ENCODE measurements around the gene ANKRD55. TPM values are rescaled to one million over a fixed set of nuclear protein-coding genes. Genes with fewer than 3 reads are reported as not detected.

ANKRD55 gene
- total and polyA plus RNA-seq, 4 donors: 0.37 to 1.9 (median 1.4) TPM

GRCh38 chr5:56253126-56253525 is 20.0 kb upstream of the ANKRD55 start:
- 79% methylated on average over 2 of the region's 2 CpGs for WGBS
- Histone ChIP-seq H3K9ac (ENCODE audit: low read depth in 1 of 2, low read length in 2 of 2) (no peak overlapping the region), H3K4me3 (ENCODE audit: low read depth in 1 of 3, low read length in 3 of 3) (no peak overlapping the region), H3K27me3 (ENCODE audit: control insufficient read depth in 4 of 4, insufficient read depth in 4 of 4, low read length in 3 of 4) (no peaks in the 10 kb centered on the region), H3K27ac (ENCODE audit: low read depth in 1 of 2, low read length in 2 of 2) (no peak overlapping the region), H3K4me1 (ENCODE audit: control insufficient read depth in 4 of 4, insufficient read depth in 4 of 4, low read length in 3 of 4) (no peaks in the 10 kb centered on the region), H3K9me3 (ENCODE audit: control insufficient read depth in 4 of 4, low read length in 3 of 4) (peaks cover 0 to 8% (median 0%) of the 10 kb centered on the region in 4 donors), H3K36me3 (ENCODE audit: control insufficient read depth in 4 of 4, insufficient read depth in 3 of 4, low read depth in 1 of 4, low read length in 3 of 4) (no peaks in the 10 kb centered on the region)
- TF ChIP-seq HNF4G (IDR thresholded peaks at IDR 0.05) (no peak), FOXA2 (IDR thresholded peaks at IDR 0.05) (no peak), HNF4A (conservative IDR thresholded peaks at IDR 0.05) (no peak), TAF1 (conservative IDR thresholded peaks at IDR 0.05) (no peak), GABPA (IDR thresholded peaks at IDR 0.05 in 1 of 2, conservative IDR thresholded peaks at IDR 0.05 in 1 of 2) (no peak), SP1 (IDR thresholded peaks at IDR 0.05) (no peak), RXRA (IDR thresholded peaks at IDR 0.05) (no peak), NR2F2 (IDR thresholded peaks at IDR 0.05) (no peak), JUND (IDR thresholded peaks at IDR 0.05) (no peak), RAD21 (IDR thresholded peaks at IDR 0.05) (no peak), FOXA1 (IDR thresholded peaks at IDR 0.05) (no peak)
- no peak for DNase-seq (ENCODE audit: low spot score)

- Histone ChIP-seq H3K36me3 (ENCODE audit: control insufficient read depth in 4 of 4, insufficient read depth in 3 of 4, low read depth in 1 of 4, low read length in 3 of 4) (no peaks in the 10 kb centered on the region), H3K27ac (ENCODE audit: low read depth in 1 of 2, low read length in 2 of 2) (no peak overlapping the region), H3K27me3 (ENCODE audit: control insufficient read depth in 4 of 4, insufficient read depth in 4 of 4, low read length in 3 of 4) (no peaks in the 10 kb centered on the region), H3K9ac (ENCODE audit: low read depth in 1 of 2, low read length in 2 of 2) (no peak overlapping the region), H3K9me3 (ENCODE audit: control insufficient read depth in 4 of 4, low read length in 3 of 4) (peaks cover 0 to 9% (median 0%) of the 10 kb centered on the region in 4 donors), H3K4me1 (ENCODE audit: control insufficient read depth in 4 of 4, insufficient read depth in 4 of 4, low read length in 3 of 4) (no peaks in the 10 kb centered on the region), H3K4me3 (ENCODE audit: low read depth in 1 of 3, low read length in 3 of 3) (no peak overlapping the region)
- 88% methylated on average over 4 of the region's 4 CpGs for WGBS
- no peak for TF ChIP-seq CTCF (IDR thresholded peaks at IDR 0.05; ENCODE audit: low read depth, low read length, missing input control)
- no peak for TF ChIP-seq FOXA2 (IDR thresholded peaks at IDR 0.05)
- TF ChIP-seq NR2F2 (IDR thresholded peaks at IDR 0.05): no peak
- TF ChIP-seq YY1 (IDR thresholded peaks at IDR 0.05): no peak
- TF ChIP-seq REST (IDR thresholded peaks at IDR 0.05): no peak
- TF ChIP-seq GABPA (IDR thresholded peaks at IDR 0.05 in 1 of 2, conservative IDR thresholded peaks at IDR 0.05 in 1 of 2): no peak
- no peak for TF ChIP-seq RAD21 (IDR thresholded peaks at IDR 0.05)
- no peak for TF ChIP-seq RXRA (IDR thresholded peaks at IDR 0.05)
- no peak for TF ChIP-seq ATF3 (IDR thresholded peaks at IDR 0.05)
- TF ChIP-seq HNF4G (IDR thresholded peaks at IDR 0.05): no peak
- TF ChIP-seq ZBTB33 (IDR thresholded peaks at IDR 0.05): no peak
- no peak for TF ChIP-seq EGR1 (IDR thresholded peaks at IDR 0.05; ENCODE audit: low read depth in 2 of 2)
- TF ChIP-seq JUND (IDR thresholded peaks at IDR 0.05): no peak
- TF ChIP-seq HNF4A (conservative IDR thresholded peaks at IDR 0.05): no peak
- no peak for TF ChIP-seq SP1 (IDR thresholded peaks at IDR 0.05)
- TF ChIP-seq FOXA1 (IDR thresholded peaks at IDR 0.05): no peak
- no peak for DNase-seq (ENCODE audit: low spot score)
Measured at GRCh38 chr5:56251918-56252553, 18.9 kb upstream of the ANKRD55 start.
